Epithelial cell of proximal tubule (primary cell): ENCODE data around the gene DOCK1. TPM values are rescaled to one million over a fixed set of nuclear protein-coding genes. Genes with fewer than 3 reads are reported as not detected.

Experiments
- DNase-seq: peaks from one replicate; pipeline ENCODE4 v3.0.0-alpha.2; 2011; ENCODE audit warnings: low read depth
- H3K4me3 ChIP-seq: 2 replicates; pipeline ENCODE4 v1.5.1; 2011; ENCODE audit warnings: low read depth, mild to moderate bottlenecking, low read length
- total RNA-seq: library from RNA; depleted of rRNA; stranded (reverse); fragments of >200 nt; gene quantifications from 2 replicates; pipeline ENCODE4 v1.2.3, GENCODE V29; 2015
- TF ChIP-seq, protein P1 (sequence below): conservative IDR thresholded peaks from 2 replicates; pipeline ENCODE4 v1.5.1; 2012; ENCODE audit warnings: low read depth, mild to moderate bottlenecking, low read length

The DOCK1 gene
- total RNA-seq, 1 donor from 2014 or later, result 31.9 TPM

DNA sequence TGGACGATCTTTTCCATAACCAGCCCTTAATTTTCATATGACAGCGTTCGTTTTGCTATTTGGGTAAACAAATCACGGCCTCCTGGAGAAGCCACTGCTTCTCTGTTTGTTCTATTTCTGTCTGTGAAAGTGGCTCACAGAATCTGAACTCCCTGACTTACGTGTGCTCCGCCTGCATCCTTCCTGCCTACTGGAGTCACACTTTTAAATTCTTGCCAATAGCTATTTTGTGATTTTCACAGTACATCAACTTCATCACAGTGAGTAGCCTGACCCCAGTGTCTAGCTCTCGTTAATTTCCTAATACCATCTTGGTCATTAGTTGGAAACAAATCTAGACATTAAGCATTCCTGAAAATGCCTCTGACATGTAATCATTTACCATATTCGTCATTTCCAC lies 594.9 kb downstream of the DOCK1 start:
- no peak for DNase-seq
- H3K4me3 ChIP-seq, result no peak overlapping the region
- TF ChIP-seq, protein P1, sequence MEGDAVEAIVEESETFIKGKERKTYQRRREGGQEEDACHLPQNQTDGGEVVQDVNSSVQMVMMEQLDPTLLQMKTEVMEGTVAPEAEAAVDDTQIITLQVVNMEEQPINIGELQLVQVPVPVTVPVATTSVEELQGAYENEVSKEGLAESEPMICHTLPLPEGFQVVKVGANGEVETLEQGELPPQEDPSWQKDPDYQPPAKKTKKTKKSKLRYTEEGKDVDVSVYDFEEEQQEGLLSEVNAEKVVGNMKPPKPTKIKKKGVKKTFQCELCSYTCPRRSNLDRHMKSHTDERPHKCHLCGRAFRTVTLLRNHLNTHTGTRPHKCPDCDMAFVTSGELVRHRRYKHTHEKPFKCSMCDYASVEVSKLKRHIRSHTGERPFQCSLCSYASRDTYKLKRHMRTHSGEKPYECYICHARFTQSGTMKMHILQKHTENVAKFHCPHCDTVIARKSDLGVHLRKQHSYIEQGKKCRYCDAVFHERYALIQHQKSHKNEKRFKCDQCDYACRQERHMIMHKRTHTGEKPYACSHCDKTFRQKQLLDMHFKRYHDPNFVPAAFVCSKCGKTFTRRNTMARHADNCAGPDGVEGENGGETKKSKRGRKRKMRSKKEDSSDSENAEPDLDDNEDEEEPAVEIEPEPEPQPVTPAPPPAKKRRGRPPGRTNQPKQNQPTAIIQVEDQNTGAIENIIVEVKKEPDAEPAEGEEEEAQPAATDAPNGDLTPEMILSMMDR, result no peak

Other genes with a start within 250 kb of the DOCK1 start
- not detected in 2 replicates for gene C10orf90, start 234.7 kb upstream of the DOCK1 start, total RNA-seq